ENCODE data around the gene TRPC4.

- TF ChIP-seq CTCF (IDR thresholded peaks at IDR 0.05; ENCODE audit: insufficient read depth, low read length) (no peak), GABPA (IDR thresholded peaks at IDR 0.05; ENCODE audit: low read depth) (no peak), POLR2AphosphoS5 (IDR thresholded peaks at IDR 0.05; ENCODE audit: low read depth) (no peak)
These were observed 41.2 kb upstream of the TRPC4 start for GRCh38 chr13:37910790-37911189.
